Measurements from ENCODE around the gene CCIN. TPM values are rescaled to one million over a fixed set of nuclear protein-coding genes. Genes with fewer than 3 reads are reported as not detected.

Gene CCIN
- total and polyA plus RNA-seq, 2 donors from 2014 or later: 0.13 TPM; not detected in 1

- intact Hi-C loops (cut with DNase I): no loop called here
- H3K9ac ChIP-seq (ENCODE audit: low read length in 3 of 3): no peak overlapping the region
- H3K36me3 ChIP-seq (ENCODE audit: control insufficient read depth in 2 of 3, insufficient read depth in 3 of 3, low read length in 3 of 3): peaks cover 2 to 63% (median 34%) of the 10 kb centered on the region in 3 donors
- H3K27me3 ChIP-seq (ENCODE audit: control insufficient read depth, insufficient read depth, low read length): no peaks in the 10 kb centered on the region
- FAIRE-seq (no peak), DNase-seq (no peak)
- no peak overlapping the region for H3K4me3 ChIP-seq (ENCODE audit: low read length in 3 of 3)
- H3K4me1 ChIP-seq (ENCODE audit: control insufficient read depth in 2 of 3, insufficient read depth in 2 of 3, low read depth in 1 of 3, low read length in 3 of 3): peaks cover 0 to 22% (median 21%) of the 10 kb centered on the region in 3 donors
- TF ChIP-seq, protein P1, sequence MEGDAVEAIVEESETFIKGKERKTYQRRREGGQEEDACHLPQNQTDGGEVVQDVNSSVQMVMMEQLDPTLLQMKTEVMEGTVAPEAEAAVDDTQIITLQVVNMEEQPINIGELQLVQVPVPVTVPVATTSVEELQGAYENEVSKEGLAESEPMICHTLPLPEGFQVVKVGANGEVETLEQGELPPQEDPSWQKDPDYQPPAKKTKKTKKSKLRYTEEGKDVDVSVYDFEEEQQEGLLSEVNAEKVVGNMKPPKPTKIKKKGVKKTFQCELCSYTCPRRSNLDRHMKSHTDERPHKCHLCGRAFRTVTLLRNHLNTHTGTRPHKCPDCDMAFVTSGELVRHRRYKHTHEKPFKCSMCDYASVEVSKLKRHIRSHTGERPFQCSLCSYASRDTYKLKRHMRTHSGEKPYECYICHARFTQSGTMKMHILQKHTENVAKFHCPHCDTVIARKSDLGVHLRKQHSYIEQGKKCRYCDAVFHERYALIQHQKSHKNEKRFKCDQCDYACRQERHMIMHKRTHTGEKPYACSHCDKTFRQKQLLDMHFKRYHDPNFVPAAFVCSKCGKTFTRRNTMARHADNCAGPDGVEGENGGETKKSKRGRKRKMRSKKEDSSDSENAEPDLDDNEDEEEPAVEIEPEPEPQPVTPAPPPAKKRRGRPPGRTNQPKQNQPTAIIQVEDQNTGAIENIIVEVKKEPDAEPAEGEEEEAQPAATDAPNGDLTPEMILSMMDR (IDR thresholded peaks at IDR 0.05; ENCODE audit: borderline replicate concordance, extremely low read depth, insufficient read depth): no peak
- no peaks in the 10 kb centered on the region for H3K9me3 ChIP-seq (ENCODE audit: control insufficient read depth in 2 of 3, insufficient read depth in 1 of 3, low read length in 3 of 3)
- no peak overlapping the region for H3K27ac ChIP-seq (ENCODE audit: low read depth in 2 of 2, low read length in 2 of 2)
Observed at GRCh38 chr9:36211510-36211909, 42.3 kb downstream of the CCIN start.

DNA sequence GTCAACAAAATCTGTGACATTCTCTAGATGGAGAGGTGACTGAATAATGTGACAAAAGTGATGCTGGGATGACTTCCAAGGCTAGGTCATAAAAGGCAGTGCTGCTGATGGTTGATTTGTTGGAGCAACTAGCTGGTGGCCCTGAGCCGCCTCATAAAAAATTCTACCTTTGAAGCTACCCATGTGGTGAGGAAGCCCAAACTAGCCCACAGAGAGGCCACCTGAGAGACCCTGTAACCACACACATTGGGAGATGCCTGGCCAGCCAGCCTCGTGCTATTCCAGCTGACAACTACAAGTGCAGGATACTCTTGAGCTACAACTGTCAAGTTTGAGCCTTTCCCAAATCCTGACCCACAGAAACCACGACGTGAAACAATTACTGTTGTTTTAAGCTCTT is 44.2 kb downstream of the CCIN start:
- FAIRE-seq: no peak
- Histone ChIP-seq H3K36me3 (ENCODE audit: control insufficient read depth in 2 of 3, insufficient read depth in 3 of 3, low read length in 3 of 3) (peaks cover 4 to 65% (median 25%) of the 10 kb centered on the region in 3 donors), H3K27me3 (ENCODE audit: control insufficient read depth, insufficient read depth, low read length) (no peaks in the 10 kb centered on the region), H3K4me1 (ENCODE audit: control insufficient read depth in 2 of 3, insufficient read depth in 2 of 3, low read depth in 1 of 3, low read length in 3 of 3) (peaks cover 0 to 9% (median 8%) of the 10 kb centered on the region in 3 donors), H3K9ac (ENCODE audit: low read length in 3 of 3) (no peak overlapping the region), H3K27ac (ENCODE audit: low read depth in 2 of 2, low read length in 2 of 2) (no peak overlapping the region), H3K9me3 (ENCODE audit: control insufficient read depth in 2 of 3, insufficient read depth in 1 of 3, low read length in 3 of 3) (no peaks in the 10 kb centered on the region), H3K4me3 (ENCODE audit: low read length in 3 of 3) (no peak overlapping the region)
- no peak for DNase-seq
- TF ChIP-seq, protein P1 (IDR thresholded peaks at IDR 0.05; ENCODE audit: borderline replicate concordance, extremely low read depth, insufficient read depth): no peak
- intact Hi-C loops (cut with DNase I): no loop called here

GRCh38 chr9:36213989-36214388 is 44.8 kb downstream of the CCIN start:
- Histone ChIP-seq H3K4me1 (ENCODE audit: control insufficient read depth in 2 of 3, insufficient read depth in 2 of 3, low read depth in 1 of 3, low read length in 3 of 3) (peaks cover 0 to 8% (median 6%) of the 10 kb centered on the region in 3 donors), H3K36me3 (ENCODE audit: control insufficient read depth in 2 of 3, insufficient read depth in 3 of 3, low read length in 3 of 3) (peaks cover 2 to 65% (median 27%) of the 10 kb centered on the region in 3 donors), H3K9me3 (ENCODE audit: control insufficient read depth in 2 of 3, insufficient read depth in 1 of 3, low read length in 3 of 3) (no peaks in the 10 kb centered on the region), H3K4me3 (ENCODE audit: low read length in 3 of 3) (no peak overlapping the region), H3K9ac (ENCODE audit: low read length in 3 of 3) (no peak overlapping the region), H3K27me3 (ENCODE audit: control insufficient read depth, insufficient read depth, low read length) (no peaks in the 10 kb centered on the region), H3K27ac (ENCODE audit: low read depth in 2 of 2, low read length in 2 of 2) (no peak overlapping the region)
- TF ChIP-seq, protein P1 (IDR thresholded peaks at IDR 0.05; ENCODE audit: borderline replicate concordance, extremely low read depth, insufficient read depth): no peak
- intact Hi-C loops (cut with DNase I): no loop called here
- no peak for FAIRE-seq
- DNase-seq: no peak

DNA sequence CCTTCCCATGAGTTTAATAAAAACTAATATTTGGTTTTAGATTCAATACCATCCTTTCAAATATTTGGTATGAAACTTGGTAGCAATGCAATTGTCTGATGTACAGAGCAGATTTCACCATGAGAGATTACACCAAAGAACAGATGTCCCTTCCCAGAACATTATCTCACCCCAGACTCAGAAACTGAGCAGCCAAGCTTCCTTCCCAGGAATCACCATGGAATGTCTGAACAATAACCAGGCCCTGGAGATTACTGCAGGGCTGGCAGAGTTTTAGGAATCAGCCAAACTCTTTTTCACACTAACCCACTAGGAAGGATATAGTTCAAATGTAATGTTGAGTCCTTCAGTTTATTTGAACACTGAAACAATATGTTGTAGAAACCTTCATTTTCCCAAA is 45.4 kb downstream of the CCIN start:
- TF ChIP-seq, protein P1 (IDR thresholded peaks at IDR 0.05; ENCODE audit: borderline replicate concordance, extremely low read depth, insufficient read depth): no peak
- H3K36me3 ChIP-seq (ENCODE audit: control insufficient read depth in 2 of 3, insufficient read depth in 3 of 3, low read length in 3 of 3): peaks cover 4 to 65% (median 27%) of the 10 kb centered on the region in 3 donors
- FAIRE-seq (no peak), DNase-seq (no peak)
- peaks cover 0 to 8% (median 6%) of the 10 kb centered on the region in 3 donors for H3K4me1 ChIP-seq (ENCODE audit: control insufficient read depth in 2 of 3, insufficient read depth in 2 of 3, low read depth in 1 of 3, low read length in 3 of 3)
- intact Hi-C loops (cut with DNase I): no loop called here
- H3K9me3 ChIP-seq (ENCODE audit: control insufficient read depth in 2 of 3, insufficient read depth in 1 of 3, low read length in 3 of 3): no peaks in the 10 kb centered on the region
- no peak overlapping the region for H3K27ac ChIP-seq (ENCODE audit: low read depth in 2 of 2, low read length in 2 of 2)
- H3K27me3 ChIP-seq (ENCODE audit: control insufficient read depth, insufficient read depth, low read length): no peaks in the 10 kb centered on the region
- H3K9ac ChIP-seq (ENCODE audit: low read length in 3 of 3): no peak overlapping the region
- no peak overlapping the region for H3K4me3 ChIP-seq (ENCODE audit: low read length in 3 of 3)
